SU-DHL-6 (cell line): ENCODE results near the gene RBM15B.

Experiments
- CTCF ChIP-seq: fragments of 200-600 bp; sonication (generic); IDR thresholded peaks from one replicate; pipeline ENCODE4 v1.5.1; 2017; ENCODE audit warnings: antibody characterized with exemption, mild to moderate bottlenecking, low read length, moderate library complexity; ENCODE audit not compliant: insufficient read depth, poor library complexity, severe bottlenecking
- EZH2phosphoT487 ChIP-seq: fragments of 200-600 bp; sonication (generic), shearing (Covaris generic); conservative IDR thresholded peaks from 2 replicates; pipeline ENCODE4 v1.6.1; 2018; ENCODE audit warnings: mild to moderate bottlenecking, antibody characterized with exemption, low read length, moderate library complexity, mixed read lengths

- no peak for TF ChIP-seq CTCF
- TF ChIP-seq EZH2phosphoT487: no peak
Observed at GRCh38 chr3:51386159-51386851, 4.8 kb upstream of the RBM15B start.
